ENCODE measurements around the gene SLC41A1. TPM values are rescaled to one million over a fixed set of nuclear protein-coding genes. Genes with fewer than 3 reads are reported as not detected.
"Not testable (repeated sequence)": the region's sequence is repeated elsewhere in the genome, so short reads cannot be mapped to it uniquely, and the experiment has no call there.

The SLC41A1 gene
- 18.9 to 21.5 TPM (median 19.4 TPM) in 3 replicates for total RNA-seq

- Mint-ChIP-seq H3K4me3 (peak within 1 kb of the TSS; percentile 83), H3K27ac (peak within 1 kb of the TSS; percentile 87), H3K36me3 (peaks cover 16% of the 10 kb centered on the region), H3K4me1 (peaks cover 36% of the 10 kb centered on the region), H3K27me3 (ENCODE audit: low read depth) (no peaks in the 10 kb centered on the region), H3K9me3 (no peaks in the 10 kb centered on the region)
- peak; percentile 84 to 89 for DNase-seq (ENCODE audit: low spot score in 2 of 2, unreplicated experiment in 2 of 2)
- no peak for TF ChIP-seq CTCF (IDR thresholded peaks at IDR 0.05; ENCODE audit: unreplicated experiment)
Observed at GRCh38 chr1:205812878-205813754, at the start of gene SLC41A1. Gene SLC41A1 (minus strand): TSS chr1:205813198. CDS start chr1:205810441, 2,757 bp downstream.

- DNase-seq (ENCODE audit: low spot score in 2 of 2, unreplicated experiment in 2 of 2): no peak
- Mint-ChIP-seq H3K27me3 (ENCODE audit: low read depth) (no peaks in the 10 kb centered on the region), H3K9me3 (peaks cover 48% of the 10 kb centered on the region), H3K4me3 (no peak overlapping the region), H3K27ac (no peak overlapping the region), H3K4me1 (no peaks in the 10 kb centered on the region), H3K36me3 (peaks cover 28% of the 10 kb centered on the region)
- TF ChIP-seq CTCF (IDR thresholded peaks at IDR 0.05; ENCODE audit: unreplicated experiment): no peak
Observed at GRCh38 chr1:205861540-205861939, 48.5 kb upstream of the SLC41A1 start.

- Mint-ChIP-seq H3K27me3 (ENCODE audit: low read depth) (no peaks in the 10 kb centered on the region), H3K4me1 (no peaks in the 10 kb centered on the region), H3K9me3 (peaks cover 58% of the 10 kb centered on the region), H3K27ac (no peak overlapping the region), H3K36me3 (peaks cover 37% of the 10 kb centered on the region), H3K4me3 (no peak overlapping the region)
- no peak for DNase-seq (ENCODE audit: low spot score in 2 of 2, unreplicated experiment in 2 of 2)
- no peak for TF ChIP-seq CTCF (IDR thresholded peaks at IDR 0.05; ENCODE audit: unreplicated experiment)
Observed at GRCh38 chr1:205858141-205858961, 45.4 kb upstream of the SLC41A1 start.

GRCh38 chr1:205857501-205857900, 44.5 kb upstream of the SLC41A1 start:
- Mint-ChIP-seq H3K9me3 (peaks cover 54% of the 10 kb centered on the region), H3K36me3 (peaks cover 37% of the 10 kb centered on the region)
- not testable (repeated sequence) for H3K4me1 Mint-ChIP-seq; H3K27me3 Mint-ChIP-seq (ENCODE audit: low read depth); H3K4me3 Mint-ChIP-seq; DNase-seq (ENCODE audit: low spot score in 2 of 2, unreplicated experiment in 2 of 2); H3K27ac Mint-ChIP-seq

- peaks cover 30% of the 10 kb centered on the region for H3K36me3 Mint-ChIP-seq
- H3K27me3 Mint-ChIP-seq (ENCODE audit: low read depth): no peaks in the 10 kb centered on the region
- TF ChIP-seq CTCF (IDR thresholded peaks at IDR 0.05; ENCODE audit: unreplicated experiment): no peak
- H3K4me3 Mint-ChIP-seq: no peak overlapping the region
- no peak for DNase-seq (ENCODE audit: low spot score in 2 of 2, unreplicated experiment in 2 of 2)
- H3K4me1 Mint-ChIP-seq: no peaks in the 10 kb centered on the region
- H3K27ac Mint-ChIP-seq: no peak overlapping the region
- peaks cover 58% of the 10 kb centered on the region for H3K9me3 Mint-ChIP-seq
Observed at GRCh38 chr1:205856433-205856832, 43.4 kb upstream of the SLC41A1 start.

- H3K27ac Mint-ChIP-seq: no peak overlapping the region
- H3K4me1 Mint-ChIP-seq: no peaks in the 10 kb centered on the region
- TF ChIP-seq CTCF (IDR thresholded peaks at IDR 0.05; ENCODE audit: unreplicated experiment): no peak
- DNase-seq (ENCODE audit: low spot score in 2 of 2, unreplicated experiment in 2 of 2): no peak
- H3K36me3 Mint-ChIP-seq: peaks cover 16% of the 10 kb centered on the region
- H3K9me3 Mint-ChIP-seq: peaks cover 35% of the 10 kb centered on the region
- no peak overlapping the region for H3K4me3 Mint-ChIP-seq
- no peaks in the 10 kb centered on the region for H3K27me3 Mint-ChIP-seq (ENCODE audit: low read depth)
Observed at GRCh38 chr1:205852969-205853368, 40.0 kb upstream of the SLC41A1 start.

Data from mesothelial cell of epicardium (in vitro differentiated cells).